Prostate gland (tissue), 2 donors: ENCODE data around the gene CCDC34.

Experiments
- CTCF ChIP-seq, 4 experiments: fragments of 200-600 bp in 2 of 4; fragments of 450-650 bp in 2 of 4; sonication (generic) in 2 of 4; IDR thresholded peaks; 1 replicate in 3 of 4; 2 replicates in 1 of 4; pipeline ENCODE4 v1.5.1; 2016 to 2019; ENCODE audit warnings: antibody characterized with exemption in 4 of 4, mild to moderate bottlenecking in 2 of 4, moderate library complexity in 2 of 4
- POLR2A ChIP-seq: fragments of 450-650 bp; IDR thresholded peaks from one replicate; pipeline ENCODE4 v1.6.1; 2016; ENCODE audit warnings: antibody characterized with exemption, mild to moderate bottlenecking
- POLR2AphosphoS5 ChIP-seq: sonication (generic); formaldehyde crosslinking; IDR thresholded peaks from one replicate; pipeline ENCODE4 v1.6.1; 2017; ENCODE audit warnings: antibody characterized with exemption

GRCh38 chr11:27404427-27404826, 41.4 kb upstream of the CCDC34 start:
- TF ChIP-seq CTCF (IDR thresholded peaks at IDR 0.05) (no peak), POLR2A (no peak), POLR2AphosphoS5 (no peak)
